GM20000 (cell line): ENCODE data around the gene S100A11.

ENCODE experiments used
- DNase-seq: peaks from one replicate; pipeline ENCODE4 v3.0.0; 2012; ENCODE audit warnings: low spot score
- TF ChIP-seq, protein P1 (sequence below): IDR thresholded peaks from 2 replicates; pipeline ENCODE4 v1.5.1; 2012; ENCODE audit warnings: mild to moderate bottlenecking, control low read depth; ENCODE audit errors: extremely low read depth, missing control alignments

The S100A11 gene

DNA sequence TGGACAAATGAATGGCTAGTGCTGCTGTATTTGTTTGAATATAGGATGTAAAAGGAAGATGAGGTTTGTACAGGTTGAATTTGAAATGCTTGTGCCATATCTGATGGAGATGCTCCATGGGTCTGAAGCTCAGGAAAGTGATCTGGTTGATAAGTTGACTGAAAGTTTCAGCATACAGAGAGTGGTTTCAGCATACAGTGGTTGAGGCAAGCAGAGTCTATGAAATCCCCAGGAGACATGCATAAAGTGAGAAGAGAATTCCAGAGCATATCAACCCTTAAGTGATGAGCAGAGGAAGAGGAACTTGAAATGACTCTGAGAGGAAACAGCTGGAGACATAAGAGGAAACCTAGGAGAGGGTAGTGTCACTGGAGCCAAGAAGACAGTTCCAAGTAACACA, 30.3 kb upstream of the S100A11 start:
- no peak for DNase-seq
- TF ChIP-seq, protein P1, sequence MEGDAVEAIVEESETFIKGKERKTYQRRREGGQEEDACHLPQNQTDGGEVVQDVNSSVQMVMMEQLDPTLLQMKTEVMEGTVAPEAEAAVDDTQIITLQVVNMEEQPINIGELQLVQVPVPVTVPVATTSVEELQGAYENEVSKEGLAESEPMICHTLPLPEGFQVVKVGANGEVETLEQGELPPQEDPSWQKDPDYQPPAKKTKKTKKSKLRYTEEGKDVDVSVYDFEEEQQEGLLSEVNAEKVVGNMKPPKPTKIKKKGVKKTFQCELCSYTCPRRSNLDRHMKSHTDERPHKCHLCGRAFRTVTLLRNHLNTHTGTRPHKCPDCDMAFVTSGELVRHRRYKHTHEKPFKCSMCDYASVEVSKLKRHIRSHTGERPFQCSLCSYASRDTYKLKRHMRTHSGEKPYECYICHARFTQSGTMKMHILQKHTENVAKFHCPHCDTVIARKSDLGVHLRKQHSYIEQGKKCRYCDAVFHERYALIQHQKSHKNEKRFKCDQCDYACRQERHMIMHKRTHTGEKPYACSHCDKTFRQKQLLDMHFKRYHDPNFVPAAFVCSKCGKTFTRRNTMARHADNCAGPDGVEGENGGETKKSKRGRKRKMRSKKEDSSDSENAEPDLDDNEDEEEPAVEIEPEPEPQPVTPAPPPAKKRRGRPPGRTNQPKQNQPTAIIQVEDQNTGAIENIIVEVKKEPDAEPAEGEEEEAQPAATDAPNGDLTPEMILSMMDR = no peak

DNA sequence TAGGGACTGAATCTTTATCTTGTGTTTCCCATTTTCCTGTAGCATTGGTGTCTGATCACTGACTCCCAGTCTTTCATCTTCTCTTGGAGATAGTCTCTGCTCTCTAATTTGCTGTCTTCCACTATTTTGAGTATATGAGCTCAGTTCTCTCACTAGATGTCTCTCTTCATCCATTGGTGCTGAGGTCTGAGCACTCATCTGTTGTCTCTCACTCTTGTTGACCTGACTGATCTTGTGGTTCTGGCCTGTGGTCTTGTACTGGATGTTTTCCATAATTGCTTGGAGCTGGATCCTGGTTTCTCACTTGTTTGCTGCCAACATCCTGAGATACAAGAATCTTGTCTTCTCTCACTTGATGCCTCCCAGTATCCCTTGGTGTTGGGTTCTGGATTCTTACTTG, 25.1 kb upstream of the S100A11 start:
- DNase-seq = no peak
- TF ChIP-seq, protein P1 = no peak

DNA sequence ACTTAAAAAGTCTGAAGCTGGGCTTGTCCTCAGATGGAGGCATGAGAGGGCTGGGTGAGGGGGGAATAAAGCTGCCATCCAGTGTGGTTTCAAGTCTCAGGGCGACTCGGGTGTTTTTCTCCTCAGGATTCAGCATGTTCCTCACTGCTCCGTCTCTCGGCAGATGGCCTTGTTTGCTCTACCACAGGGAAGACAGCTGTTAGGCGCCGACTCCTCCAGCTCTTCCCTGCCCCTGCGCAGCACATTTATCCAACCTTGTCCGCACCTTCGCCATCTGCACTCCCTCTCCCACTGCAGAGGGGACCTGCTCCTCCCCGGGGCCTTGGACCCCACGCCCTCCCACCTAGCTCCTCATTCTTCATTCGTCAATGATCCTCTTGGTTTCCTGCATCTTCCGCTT, 16.6 kb upstream of the S100A11 start:
- TF ChIP-seq, protein P1 = no peak
- no peak for DNase-seq

DNA sequence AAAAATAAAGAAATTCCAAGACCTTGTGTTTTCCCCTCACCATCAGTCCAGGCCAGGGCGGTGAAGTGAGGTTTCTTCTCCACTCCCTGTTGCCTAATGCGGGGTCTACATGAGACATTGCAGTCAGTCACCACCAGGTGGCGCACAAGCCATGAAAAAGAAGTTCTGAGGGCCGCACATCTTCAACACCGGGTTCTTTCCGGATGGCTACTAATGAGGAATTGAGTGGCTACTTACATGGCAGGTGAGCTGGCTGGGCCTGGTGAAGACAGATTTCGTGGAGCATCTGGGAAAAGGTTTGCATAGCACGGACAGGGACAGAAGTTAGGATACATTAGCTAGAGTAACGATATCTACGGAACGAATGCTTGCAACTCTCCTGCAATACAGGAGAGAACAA, 15.8 kb upstream of the S100A11 start:
- TF ChIP-seq, protein P1 = peak; percentile 86
- DNase-seq = peak; percentile 72

DNA sequence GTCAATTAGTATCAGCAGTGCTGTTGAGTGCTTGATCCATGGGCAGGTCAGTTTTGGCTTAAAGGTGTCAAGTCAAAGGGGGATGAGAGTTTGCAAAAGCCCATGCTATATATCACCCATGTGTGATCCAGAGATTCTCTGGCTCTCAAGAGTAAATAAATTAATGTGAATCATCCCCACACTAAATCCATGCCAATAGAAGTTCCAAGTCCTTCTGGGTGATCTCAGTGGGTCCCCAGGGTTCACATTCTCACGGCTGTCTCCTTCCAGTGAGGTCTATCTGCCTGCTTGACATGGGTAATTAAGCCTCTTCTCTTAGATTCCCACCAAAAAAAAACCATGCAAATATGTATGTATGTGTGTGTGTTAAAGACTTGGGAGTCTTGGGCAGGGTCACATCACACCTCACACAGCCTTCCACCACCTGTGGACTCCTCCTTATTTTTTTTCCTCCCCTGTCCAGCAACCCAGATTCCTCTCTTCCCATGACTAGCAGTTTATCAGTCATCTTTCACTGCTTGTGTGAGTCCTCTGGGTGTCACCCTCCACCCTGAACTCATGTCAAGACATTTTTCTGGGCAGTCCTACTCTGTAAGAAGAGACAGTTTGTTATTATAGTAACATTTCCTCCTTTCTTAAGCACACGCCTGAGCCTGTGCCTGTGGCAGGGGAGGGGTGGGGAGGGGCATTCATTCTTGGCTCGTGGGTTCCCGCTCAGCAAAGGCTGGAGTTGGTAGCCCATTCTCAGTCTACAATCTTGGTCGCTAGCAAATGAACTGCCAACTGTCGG, 14.3 kb upstream of the S100A11 start:
- no peak for DNase-seq
- TF ChIP-seq, protein P1 = no peak

DNA sequence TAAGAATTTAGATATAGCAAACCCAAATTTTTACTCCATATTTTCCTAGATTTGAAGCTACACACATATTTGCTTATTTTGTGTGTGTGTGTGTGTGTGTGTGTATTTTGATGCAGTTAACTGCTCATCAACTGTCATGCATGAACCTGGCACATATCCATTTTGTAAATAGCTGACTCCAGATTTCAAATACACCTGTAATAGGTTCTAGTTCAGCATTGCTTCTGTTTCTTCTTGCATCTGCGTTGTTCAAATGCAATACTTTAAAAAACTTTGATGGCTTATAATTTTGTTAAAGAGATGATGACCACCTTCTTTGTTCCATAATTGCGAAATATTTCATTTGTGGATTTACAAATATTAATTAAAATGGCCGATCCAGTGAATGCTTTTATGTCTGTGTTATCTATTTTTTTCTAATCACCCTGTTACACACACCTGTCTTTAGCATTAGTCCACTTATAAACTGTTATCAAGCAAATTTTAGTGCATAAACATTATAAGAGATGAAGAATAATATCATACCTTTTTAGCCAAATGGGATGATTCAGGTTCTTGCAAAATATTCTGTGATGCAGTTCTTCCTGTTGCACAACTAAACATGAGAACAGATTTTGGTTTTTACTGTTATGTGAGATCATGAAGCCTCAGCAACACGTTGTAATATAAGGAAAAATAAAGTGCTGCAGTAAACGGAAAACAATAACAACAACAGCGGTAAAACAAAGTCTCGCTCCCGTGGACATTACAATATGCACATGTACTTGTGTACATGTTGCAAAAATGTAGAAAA, 12.7 kb upstream of the S100A11 start:
- no peak for DNase-seq
- TF ChIP-seq, protein P1 = no peak

DNA sequence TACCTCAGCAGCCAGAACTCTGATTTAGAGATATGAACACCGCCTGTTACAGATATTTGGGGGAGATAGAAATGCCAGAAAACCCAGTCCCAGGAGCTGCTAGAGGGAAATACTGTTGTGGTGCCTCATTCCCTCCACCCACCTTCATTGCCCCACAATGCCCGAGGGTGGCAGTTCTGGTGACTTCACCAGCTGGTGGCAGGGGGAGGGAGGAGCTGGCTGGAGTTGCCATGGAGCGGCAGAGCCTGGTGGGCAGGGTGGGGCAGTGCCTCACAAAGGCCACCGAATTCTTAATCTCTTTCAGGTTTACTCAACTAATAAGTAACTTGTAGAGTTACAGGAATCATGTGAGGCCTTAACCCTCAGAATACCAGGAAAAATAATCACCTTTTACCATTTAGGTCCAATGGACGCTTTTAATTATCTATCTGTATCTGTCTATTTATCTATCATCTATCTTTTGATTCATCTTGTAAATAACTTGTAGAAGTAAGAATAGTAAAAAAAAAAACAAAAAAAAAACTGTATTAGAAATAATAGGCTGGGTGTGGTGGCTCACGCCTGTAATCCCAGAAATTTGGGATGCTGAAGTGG, 11.7 kb upstream of the S100A11 start:
- TF ChIP-seq, protein P1 = no peak
- no peak for DNase-seq
